GM12872 (cell line): ENCODE results near the gene IDNK.

Experiments
- CTCF ChIP-seq: IDR thresholded peaks from 3 replicates; pipeline ENCODE4 v1.5.1; 2011; ENCODE audit warnings: low read depth, mild to moderate bottlenecking, low read length, moderate library complexity; ENCODE audit not compliant: insufficient read depth

IDNK gene

GRCh38 chr9:83598487-83598886 is 24.5 kb upstream of the IDNK start:
- TF ChIP-seq CTCF, result no peak

GRCh38 chr9:83599071-83599470 is 23.9 kb upstream of the IDNK start:
- TF ChIP-seq CTCF, result no peak

GRCh38 chr9:83601463-83601862 is 21.5 kb upstream of the IDNK start:
- TF ChIP-seq CTCF, result no peak

GRCh38 chr9:83617299-83617698 is 5.6 kb upstream of the IDNK start:
- no peak for TF ChIP-seq CTCF

GRCh38 chr9:83620841-83621636 is 1.9 kb upstream of the IDNK start:
- TF ChIP-seq CTCF, result peak; percentile 74

GRCh38 chr9:83622433-83622938 is 457 bp upstream of the IDNK start:
- no peak for TF ChIP-seq CTCF

- TF ChIP-seq CTCF, result no peak
Observed at GRCh38 chr9:83623679-83624076, 735 bp downstream of the IDNK start.
